ENCODE results near the gene KIAA2012.

- TF ChIP-seq CTCF (conservative IDR thresholded peaks at IDR 0.05; ENCODE audit: low read depth, low read length) (no peak), POLR2A (IDR thresholded peaks at IDR 0.05; ENCODE audit: low read depth, low read length) (no peak), RAD21 (IDR thresholded peaks at IDR 0.05; ENCODE audit: low read length) (no peak), CHD1 (IDR thresholded peaks at IDR 0.05; ENCODE audit: low read depth, low read length) (no peak), FOS (IDR thresholded peaks at IDR 0.05; ENCODE audit: low read depth, low read length) (no peak), CEBPB (IDR thresholded peaks at IDR 0.05; ENCODE audit: low read depth, low read length) (peak; percentile 36; the same call in 1 of the 2 replicates), USF2 (IDR thresholded peaks at IDR 0.05; ENCODE audit: low read depth, low read length) (no peak), RCOR1 (IDR thresholded peaks at IDR 0.05; ENCODE audit: insufficient replicate concordance, low read length) (no peak), MAFK (IDR thresholded peaks at IDR 0.05; ENCODE audit: low read depth, low read length) (no peak), RFX5 (IDR thresholded peaks at IDR 0.05; ENCODE audit: low read depth, low read length) (no peak)
These were observed 48.2 kb upstream of the KIAA2012 start for GRCh38 chr2:202024871-202025270.

Data from IMR-90 (cell line).